Fibroblast of peridontal ligament (primary cell): ENCODE results near the gene APCDD1L.
"Not testable (repeated sequence)": the region's sequence is repeated elsewhere in the genome, so short reads cannot be mapped to it uniquely, and the experiment has no call there.

Experiments used
- DNase-seq: peaks from one replicate; pipeline ENCODE4 v3.0.0-alpha.2; 2010; ENCODE audit errors: extremely low read depth

APCDD1L gene

DNA sequence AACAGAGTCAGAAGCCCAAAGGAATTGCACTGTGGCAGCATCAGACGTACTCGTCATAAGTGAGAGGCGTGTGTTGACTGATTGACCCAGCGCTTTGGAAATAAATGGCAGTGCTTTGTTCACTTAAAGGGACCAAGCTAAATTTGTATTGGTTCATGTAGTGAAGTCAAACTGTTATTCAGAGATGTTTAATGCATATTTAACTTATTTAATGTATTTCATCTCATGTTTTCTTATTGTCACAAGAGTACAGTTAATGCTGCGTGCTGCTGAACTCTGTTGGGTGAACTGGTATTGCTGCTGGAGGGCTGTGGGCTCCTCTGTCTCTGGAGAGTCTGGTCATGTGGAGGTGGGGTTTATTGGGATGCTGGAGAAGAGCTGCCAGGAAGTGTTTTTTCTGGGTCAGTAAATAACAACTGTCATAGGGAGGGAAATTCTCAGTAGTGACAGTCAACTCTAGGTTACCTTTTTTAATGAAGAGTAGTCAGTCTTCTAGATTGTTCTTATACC, 70.4 kb downstream of the APCDD1L start:
- no peak for DNase-seq

DNA sequence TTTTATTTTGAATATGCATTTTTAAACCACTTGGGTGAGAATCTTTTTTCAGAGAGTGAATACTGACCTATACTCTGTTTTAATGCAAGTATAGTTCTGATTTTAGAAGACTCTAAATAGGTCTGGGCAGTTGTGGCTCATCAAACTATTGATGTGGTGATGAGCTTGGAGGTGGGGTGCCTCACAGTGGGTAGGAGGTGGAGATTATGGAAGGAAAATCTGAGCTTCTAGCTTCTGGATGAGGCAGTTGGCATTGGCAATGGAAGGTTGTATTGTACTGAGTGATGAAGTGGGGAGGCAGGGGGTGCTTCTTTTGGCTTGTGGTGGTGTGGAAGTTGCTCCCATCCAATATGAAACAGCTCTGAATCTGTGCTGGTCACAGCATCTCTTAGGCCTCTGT, 73.5 kb downstream of the APCDD1L start:
- DNase-seq: no peak

- no peak for DNase-seq
These were observed 75.0 kb downstream of the APCDD1L start for GRCh38 chr20:58440021-58440767.

GRCh38 chr20:58438970-58439808, 76.0 kb downstream of the APCDD1L start:
- DNase-seq: no peak

GRCh38 chr20:58436868-58437645, 78.1 kb downstream of the APCDD1L start:
- DNase-seq: no peak

DNA sequence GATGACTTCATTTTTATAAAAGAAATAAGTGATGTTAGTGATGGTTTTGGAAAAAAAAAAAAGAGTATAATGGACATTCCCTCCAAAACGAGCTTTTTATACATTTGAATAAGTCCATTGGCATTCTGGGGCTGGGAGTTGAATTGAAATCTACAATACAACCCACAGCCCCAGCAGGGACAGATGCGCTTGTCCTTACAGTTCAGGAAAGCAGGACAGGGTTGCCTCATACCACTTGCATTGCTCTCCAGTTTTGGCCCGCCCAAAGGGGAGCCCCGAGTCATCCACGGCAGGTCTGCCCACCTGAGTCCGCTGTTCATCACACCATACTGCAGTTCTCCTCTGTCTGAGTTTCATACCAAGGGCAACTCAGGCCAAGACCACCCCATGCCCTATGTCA, 80.0 kb downstream of the APCDD1L start:
- DNase-seq: no peak

- no peak for DNase-seq
These were observed 80.9 kb downstream of the APCDD1L start for GRCh38 chr20:58434326-58434725.

DNA sequence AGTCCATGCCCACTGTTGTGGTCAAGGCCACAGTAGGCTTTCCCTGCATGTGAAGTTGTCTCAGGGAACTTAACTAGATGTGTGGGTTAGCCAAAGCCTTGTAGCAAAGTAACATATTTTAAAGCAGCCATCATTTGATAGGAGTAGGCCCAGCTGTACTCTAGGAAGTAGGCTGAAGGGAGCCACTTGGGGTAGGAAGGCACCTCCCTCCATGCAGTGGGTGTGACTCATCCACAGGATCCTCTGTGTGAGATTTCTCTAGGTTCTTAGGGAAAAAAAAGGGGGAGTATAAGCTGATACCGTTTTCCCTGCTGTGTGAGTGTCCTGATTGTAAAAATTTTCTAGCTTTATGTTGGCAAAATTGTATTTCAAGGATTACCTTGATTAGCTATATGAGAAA, 81.4 kb downstream of the APCDD1L start:
- peak; percentile 66 for DNase-seq

GRCh38 chr20:58433029-58433647, 82.1 kb downstream of the APCDD1L start:
- DNase-seq: no peak

- peak; percentile 87 for DNase-seq
These were observed 82.8 kb downstream of the APCDD1L start for GRCh38 chr20:58432186-58432954.

- DNase-seq: peak; percentile 84
These were observed 84.1 kb downstream of the APCDD1L start for GRCh38 chr20:58431134-58431533.

DNA sequence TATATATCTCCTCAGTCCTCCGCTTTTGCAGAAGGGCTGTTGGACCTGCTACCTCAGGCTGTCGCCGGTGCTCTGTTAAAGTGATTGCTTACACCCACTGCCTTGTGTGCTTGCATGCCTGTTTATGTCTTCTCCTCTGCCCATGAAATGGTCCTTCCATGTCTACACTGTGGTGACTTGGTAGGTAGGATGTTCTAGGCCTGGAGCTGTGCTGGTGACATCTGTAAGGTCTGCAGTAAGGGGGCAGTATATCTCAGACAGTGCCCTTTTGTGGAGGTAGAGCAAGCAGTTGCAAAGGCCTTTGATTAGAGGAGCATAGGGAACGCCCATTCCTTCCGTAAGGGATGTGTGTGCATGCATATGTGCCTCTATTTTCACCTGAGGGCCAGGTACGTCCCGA, 85.9 kb downstream of the APCDD1L start:
- no peak for DNase-seq

- no peak for DNase-seq
These were observed 86.8 kb downstream of the APCDD1L start for GRCh38 chr20:58428364-58428763.

GRCh38 chr20:58427571-58427970, 87.6 kb downstream of the APCDD1L start:
- not testable (repeated sequence) for DNase-seq

- DNase-seq: no peak
These were observed 90.8 kb downstream of the APCDD1L start for GRCh38 chr20:58424218-58424969.

GRCh38 chr20:58421497-58421850, 93.7 kb downstream of the APCDD1L start:
- DNase-seq: no peak

DNA sequence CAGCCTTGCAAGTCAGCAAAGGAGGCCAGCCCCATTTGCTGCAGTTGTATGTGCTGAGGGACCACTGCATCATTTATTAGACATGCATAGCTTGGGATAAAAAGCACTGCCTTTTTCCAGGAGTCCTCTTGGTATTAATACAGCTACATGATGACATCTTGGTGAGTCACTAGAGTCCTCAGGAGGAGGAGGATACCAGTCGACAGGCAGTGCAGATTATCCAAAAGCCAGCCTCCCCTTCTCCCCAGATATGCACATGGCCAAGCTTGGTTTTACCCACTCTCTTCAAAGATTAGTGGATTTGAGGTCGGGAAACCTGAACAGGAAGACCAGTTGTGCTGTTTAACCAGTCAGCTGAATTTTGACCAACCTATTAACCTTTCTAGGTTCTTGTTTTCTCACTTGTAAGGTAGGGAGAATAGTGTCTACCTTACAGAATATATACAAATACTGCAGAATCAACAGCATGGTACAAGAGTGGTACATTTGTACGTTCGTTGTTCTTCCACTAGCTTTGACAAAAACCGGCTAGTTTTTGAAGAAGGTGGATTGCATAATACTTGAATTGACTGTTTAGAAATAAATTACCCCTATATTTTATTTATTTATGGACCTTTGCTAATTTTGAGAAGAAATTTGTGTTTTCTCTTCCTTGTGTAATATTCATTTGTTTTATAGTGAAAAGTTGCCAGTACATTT, 94.3 kb downstream of the APCDD1L start:
- DNase-seq: peak; percentile 50

DNA sequence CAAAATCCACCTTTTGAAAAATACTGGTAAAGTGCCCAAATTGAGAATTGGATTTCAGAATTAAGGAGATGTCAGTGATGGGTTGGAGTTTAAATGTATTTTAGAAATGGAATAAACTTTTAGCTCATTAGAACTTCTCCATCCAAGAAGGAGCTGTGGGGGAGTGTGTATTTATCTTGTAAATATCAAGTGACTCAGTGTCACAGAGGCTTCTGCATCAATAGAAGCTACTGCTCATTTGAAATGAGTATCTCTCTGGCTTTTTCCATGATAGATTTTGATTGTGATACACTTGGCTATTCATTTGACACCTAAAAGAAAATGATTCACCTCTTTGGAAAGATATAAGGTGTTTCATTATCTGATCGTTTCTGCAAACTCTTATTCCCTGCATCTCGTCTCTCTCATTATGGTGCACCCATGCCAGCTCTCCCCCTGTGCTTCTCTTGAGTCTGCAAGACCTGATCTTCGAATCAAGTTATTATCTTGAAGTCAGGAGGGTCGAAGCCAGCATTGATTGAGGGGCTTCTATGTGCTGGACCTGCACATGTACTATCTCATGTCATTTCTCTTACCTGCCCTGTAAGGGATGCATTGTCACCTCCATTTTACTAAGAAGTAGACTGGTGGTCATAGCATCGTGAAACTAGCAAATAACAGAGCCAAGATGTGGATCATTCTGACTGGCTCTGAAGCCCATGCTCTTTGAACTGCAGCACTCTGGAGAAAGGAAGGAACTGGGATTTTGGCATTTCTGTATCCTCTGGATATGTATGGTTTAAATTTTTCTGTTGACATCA, 96.0 kb downstream of the APCDD1L start:
- no peak for DNase-seq

- DNase-seq: no peak
These were observed 97.8 kb downstream of the APCDD1L start for GRCh38 chr20:58417438-58417837.
